HG03103 (cell line): ENCODE data around the gene RBM43.
"Not testable (repeated sequence)": the region's sequence is repeated elsewhere in the genome, so short reads cannot be mapped to it uniquely, and the experiment has no call there.

Source experiments
- ATAC-seq: cut with Tn5 transposase; IDR thresholded peaks from one replicate; pipeline ENCODE4 v1.9.1; 2021; ENCODE audit warnings: low read depth; ENCODE audit not compliant: unreplicated experiment

Gene RBM43

DNA sequence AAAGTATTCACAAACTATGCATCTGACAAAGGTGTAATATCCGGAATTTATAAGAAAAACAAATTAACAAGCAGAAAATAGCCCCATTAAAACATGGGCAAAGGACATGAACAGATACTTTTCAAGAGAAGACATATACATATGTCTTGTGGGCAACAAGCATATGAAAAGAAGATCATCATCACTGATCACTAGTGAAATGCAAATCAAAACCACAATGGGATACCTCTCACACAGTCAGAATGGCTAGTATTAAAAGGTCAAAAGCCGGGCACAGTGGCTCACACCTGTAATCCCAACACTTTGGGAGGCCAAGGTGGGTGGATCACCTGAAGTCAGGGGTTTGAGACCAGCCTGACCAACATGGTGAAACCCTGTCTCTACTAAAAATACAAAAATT is 28.4 kb downstream of the RBM43 start:
- not testable (repeated sequence) for ATAC-seq

DNA sequence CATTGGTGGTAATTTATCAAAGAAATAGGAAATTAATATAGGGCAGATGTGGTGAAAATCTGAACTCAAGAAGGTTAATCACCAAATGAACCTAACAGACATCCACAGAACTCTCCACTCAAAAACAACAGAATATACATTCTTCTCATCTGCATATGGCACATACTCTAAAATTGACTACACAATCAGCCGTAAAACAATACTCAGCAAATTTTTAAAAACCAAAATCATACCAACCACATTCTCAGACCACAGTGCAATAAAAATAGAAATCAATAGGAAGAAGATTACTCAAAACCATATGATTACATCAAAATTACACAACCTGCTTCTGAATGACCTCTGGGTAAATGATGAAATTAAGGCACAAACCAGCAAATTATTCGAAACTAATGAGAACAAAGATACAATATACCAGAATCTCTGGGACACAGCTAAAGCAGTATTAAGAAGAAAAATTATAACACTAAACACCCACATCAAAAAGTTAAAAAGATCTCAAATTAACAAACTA is 31.0 kb downstream of the RBM43 start:
- no peak for ATAC-seq

DNA sequence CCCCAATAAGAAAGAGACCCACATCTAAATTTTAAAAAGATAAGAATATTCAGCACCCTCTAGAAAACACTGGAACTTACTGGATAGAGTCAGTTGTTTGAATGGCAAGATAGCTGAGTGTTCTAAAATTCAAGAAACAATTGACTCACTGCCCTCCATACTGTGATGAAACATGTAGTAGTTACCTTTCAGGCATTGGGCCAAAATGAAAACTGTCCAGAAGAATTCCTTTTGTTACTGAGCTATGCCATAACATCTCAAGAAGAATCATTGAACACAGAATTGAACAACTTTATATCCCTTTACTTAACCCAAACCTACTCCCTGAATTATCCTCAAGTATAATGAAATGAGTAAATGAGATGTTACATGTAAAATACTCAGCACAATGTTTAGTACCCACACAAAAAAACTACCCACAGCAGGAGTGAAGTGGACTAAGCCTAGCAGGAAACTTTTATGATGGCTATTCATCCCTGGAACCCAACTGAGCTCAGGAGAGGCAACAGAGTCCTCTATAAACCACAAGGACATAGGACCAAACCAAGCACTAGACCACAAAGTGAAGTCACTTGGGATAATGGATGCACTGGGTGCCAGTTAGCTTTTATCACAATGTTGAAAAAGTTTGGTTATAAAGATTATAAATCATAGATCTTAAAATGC is 32.7 kb downstream of the RBM43 start:
- no peak for ATAC-seq

DNA sequence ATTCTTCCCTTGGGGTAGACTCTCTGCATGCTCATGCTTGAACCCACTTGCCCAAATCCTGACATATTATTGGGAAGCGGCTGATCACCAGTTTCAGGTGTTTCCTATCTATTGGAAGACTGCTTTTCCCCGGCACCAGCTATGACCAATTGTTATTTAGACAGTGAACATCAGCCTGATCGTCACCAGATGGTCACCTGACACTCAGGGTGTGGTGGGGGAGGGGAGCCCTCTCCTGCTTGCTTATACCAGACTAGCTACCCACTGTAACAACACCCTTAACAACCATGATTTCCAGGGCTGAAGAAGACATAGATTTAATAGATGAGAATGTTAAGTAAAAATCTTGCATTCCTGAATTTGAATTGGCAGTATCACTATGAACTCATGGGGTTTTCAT is 44.3 kb downstream of the RBM43 start:
- no peak for ATAC-seq

DNA sequence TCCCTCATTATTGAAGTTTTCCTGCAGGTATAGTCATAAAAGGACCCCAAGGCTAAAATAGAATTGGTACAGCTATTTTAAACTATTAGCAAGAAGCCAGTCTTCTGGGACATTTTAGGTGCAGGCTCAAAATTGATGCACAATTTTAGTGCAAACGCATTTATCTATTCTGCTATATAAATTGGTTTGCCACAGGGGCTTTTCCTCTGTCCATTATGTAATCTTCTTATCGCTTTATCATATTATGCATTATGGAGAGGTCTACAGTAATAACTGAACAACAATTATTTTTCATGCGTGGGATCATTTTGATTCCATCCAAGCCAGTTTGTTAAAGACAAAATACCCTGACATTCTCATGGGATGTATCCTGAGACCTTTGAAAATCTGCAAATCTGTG is 54.6 kb downstream of the RBM43 start:
- no peak for ATAC-seq

DNA sequence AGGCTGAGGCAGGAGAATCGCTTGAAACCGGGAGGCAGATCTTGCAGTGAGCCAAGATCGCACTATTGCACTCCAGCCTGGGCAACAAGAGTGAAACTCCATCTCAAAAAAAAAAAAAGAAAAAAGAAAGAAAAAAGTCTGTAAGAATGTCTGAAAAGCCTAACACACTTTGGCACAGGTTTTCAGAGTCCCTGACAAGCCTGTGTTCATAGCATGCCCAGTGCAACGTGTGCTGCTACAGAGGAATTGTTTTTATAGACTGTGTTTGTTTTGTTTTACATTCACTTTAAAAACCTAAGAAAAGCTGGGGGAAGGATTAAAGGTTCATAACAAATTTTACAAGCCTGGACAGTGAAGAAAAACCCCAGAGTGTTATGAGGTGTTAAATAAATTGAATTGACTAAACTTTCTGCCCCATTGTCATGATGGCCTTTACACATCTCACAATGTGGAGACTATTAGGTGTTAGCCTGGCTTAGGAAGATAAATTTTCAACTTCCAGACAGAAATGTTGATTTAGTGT is 55.2 kb downstream of the RBM43 start:
- ATAC-seq, result no peak

DNA sequence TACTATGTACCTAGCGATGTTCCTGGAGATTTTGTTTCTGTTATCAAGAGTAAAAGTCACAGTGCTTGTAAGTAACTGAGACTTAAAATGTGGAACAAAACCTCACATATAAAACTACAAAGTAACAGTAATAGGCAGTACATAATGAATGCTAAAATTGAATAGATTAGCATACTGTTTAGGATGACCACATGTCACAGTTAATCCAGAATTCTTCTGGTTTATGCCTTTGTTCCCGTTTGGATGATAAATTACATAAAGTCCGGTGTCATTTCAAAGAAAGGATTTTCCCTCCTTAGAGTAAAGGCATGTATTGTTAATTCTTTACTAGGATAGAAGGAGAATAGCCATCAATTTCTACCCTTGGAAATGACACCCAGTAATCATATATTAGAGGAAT is 56.1 kb downstream of the RBM43 start:
- no peak for ATAC-seq

DNA sequence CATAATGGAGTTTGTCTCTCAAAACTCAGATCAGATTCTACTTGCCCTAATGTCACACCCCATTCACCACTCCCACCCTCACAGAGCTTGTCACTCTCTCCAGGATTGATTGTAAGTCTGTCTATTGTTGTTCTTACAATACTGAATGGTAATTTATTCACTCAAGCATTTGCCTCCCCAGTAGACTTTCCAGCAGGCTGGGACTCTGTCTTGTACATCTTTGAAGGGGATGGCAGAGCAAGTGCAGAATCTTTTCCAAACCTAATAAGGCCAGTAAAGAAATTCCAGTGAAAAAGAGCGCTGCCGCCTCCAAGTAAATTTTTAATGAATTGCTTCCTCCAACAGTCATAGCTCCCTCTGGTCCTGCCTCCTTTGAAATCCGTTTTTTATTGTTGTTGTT is 56.9 kb downstream of the RBM43 start:
- no peak for ATAC-seq

DNA sequence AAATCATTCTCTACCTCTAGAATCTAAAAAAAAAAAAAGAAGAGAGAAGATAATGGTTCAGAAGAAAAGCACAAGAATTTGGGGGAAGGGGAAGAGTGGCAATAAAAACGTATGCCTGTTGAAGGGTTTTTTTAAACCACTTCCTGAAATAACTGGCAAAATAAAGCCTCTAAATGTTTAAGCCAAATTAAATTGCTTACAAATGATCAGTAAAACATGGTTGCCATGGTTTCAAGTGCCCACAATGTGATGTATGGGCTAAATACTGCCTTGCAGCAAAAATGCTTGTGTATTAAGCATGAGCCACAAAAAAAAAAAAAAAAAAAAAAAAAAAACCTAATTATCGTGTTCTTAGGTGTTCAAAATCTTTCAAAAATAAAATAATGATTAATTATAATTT is 60.8 kb downstream of the RBM43 start:
- no peak for ATAC-seq

DNA sequence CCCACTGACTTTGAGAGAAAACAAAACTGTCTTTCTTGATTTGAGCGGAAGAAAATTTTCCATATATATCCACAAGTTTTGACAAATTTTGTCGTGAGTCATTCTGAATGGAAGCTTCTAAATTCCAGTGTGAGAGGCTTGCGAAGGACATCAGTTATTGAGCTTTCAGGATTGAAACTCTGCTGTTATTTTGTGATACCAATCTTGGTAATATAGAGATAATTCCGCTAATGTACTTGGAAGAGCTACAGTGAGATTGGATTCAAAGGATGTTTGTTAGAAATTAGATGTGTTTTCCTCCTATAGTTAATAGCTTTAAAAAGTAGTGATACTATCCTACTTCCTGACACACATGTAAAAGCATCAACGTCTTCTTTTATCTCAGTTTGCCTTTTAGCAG is 61.4 kb downstream of the RBM43 start:
- ATAC-seq, result no peak

DNA sequence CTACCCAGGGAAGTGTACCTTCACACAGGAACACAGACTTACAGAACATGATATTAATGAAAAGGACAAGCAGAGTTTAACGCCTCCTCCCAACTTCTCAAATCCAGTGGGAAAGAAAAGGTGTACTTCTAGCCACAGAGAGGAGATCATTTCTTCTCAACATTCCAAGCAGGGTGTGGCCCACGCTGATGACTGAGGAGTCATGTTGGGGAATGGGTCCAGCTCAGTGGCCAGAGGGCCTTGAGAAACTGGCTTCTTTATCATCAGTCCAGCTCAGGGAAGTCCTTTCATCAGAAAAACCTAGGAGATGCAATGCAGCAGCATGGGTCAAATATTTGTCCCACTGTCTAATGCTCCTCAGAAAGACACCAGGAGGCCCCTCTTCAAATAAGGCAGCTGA is 63.0 kb downstream of the RBM43 start:
- no peak for ATAC-seq
